RCC 7860 (cell line): ENCODE measurements around the gene DMAC2L.
"Not testable (repeated sequence)": the region's sequence is repeated elsewhere in the genome, so short reads cannot be mapped to it uniquely, and the experiment has no call there.

Source experiments
- DNase-seq: peaks from one replicate; pipeline ENCODE4 v3.0.0-alpha.2; 2015; ENCODE audit warnings: low spot score
- FAIRE-seq: peaks from 2 replicates; lab custom pipeline; 2012; peaks lifted over from hg19 to GRCh38; lab: Jason Lieb, UNC

The DMAC2L gene

GRCh38 chr14:50353126-50353525, 41.0 kb downstream of the DMAC2L start:
- no peak for DNase-seq

GRCh38 chr14:50354527-50354926, 42.4 kb downstream of the DMAC2L start:
- FAIRE-seq (no peak), DNase-seq (no peak)

More at GRCh38 chr14:50353126-50353525, 41.0 kb downstream of the DMAC2L start:
- FAIRE-seq: no peak

- no peak for FAIRE-seq
Observed at GRCh38 chr14:50355692-50356091, 43.6 kb downstream of the DMAC2L start.

GRCh38 chr14:50356283-50356682, 44.2 kb downstream of the DMAC2L start:
- not testable (repeated sequence) for DNase-seq, FAIRE-seq

More at GRCh38 chr14:50355692-50356091, 43.6 kb downstream of the DMAC2L start:
- no peak for DNase-seq

GRCh38 chr14:50357124-50357523, 45.0 kb downstream of the DMAC2L start:
- FAIRE-seq: no peak
- DNase-seq: no peak

GRCh38 chr14:50357753-50358395, 45.8 kb downstream of the DMAC2L start:
- no peak for FAIRE-seq
- no peak for DNase-seq

- no peak for FAIRE-seq
Observed at GRCh38 chr14:50359631-50360030, 47.5 kb downstream of the DMAC2L start.

GRCh38 chr14:50360093-50360492, 48.0 kb downstream of the DMAC2L start:
- no peak for FAIRE-seq
- no peak for DNase-seq

More at GRCh38 chr14:50359631-50360030, 47.5 kb downstream of the DMAC2L start:
- no peak for DNase-seq

- DNase-seq: no peak
- no peak for FAIRE-seq
Observed at GRCh38 chr14:50360851-50361250, 48.7 kb downstream of the DMAC2L start.

- not testable (repeated sequence) for DNase-seq, FAIRE-seq
Observed at GRCh38 chr14:50361473-50362403, 49.6 kb downstream of the DMAC2L start.

- DNase-seq: no peak
- no peak for FAIRE-seq
Observed at GRCh38 chr14:50362764-50363713, 50.9 kb downstream of the DMAC2L start.

- no peak for DNase-seq
- no peak for FAIRE-seq
Observed at GRCh38 chr14:50363714-50364111, 51.6 kb downstream of the DMAC2L start.

GRCh38 chr14:50364792-50365191, 52.7 kb downstream of the DMAC2L start:
- DNase-seq: no peak
- FAIRE-seq: no peak

GRCh38 chr14:50365572-50365971, 53.4 kb downstream of the DMAC2L start:
- FAIRE-seq, DNase-seq: not testable (repeated sequence)

- no peak for FAIRE-seq
Observed at GRCh38 chr14:50366115-50366514, 54.0 kb downstream of the DMAC2L start.

GRCh38 chr14:50366589-50366988, 54.5 kb downstream of the DMAC2L start:
- FAIRE-seq: no peak
- DNase-seq: no peak

More at GRCh38 chr14:50366115-50366514, 54.0 kb downstream of the DMAC2L start:
- no peak for DNase-seq

- DNase-seq: no peak
- no peak for FAIRE-seq
Observed at GRCh38 chr14:50371546-50371945, 59.4 kb downstream of the DMAC2L start.

- no peak for FAIRE-seq
Observed at GRCh38 chr14:50373959-50374358, 61.8 kb downstream of the DMAC2L start.

GRCh38 chr14:50375760-50376159, 63.6 kb downstream of the DMAC2L start:
- DNase-seq (no peak), FAIRE-seq (no peak)

More at GRCh38 chr14:50373959-50374358, 61.8 kb downstream of the DMAC2L start:
- DNase-seq: no peak
